NCI-H146 (cell line): ENCODE measurements around the gene ZNF558.

ENCODE experiments used
- DNase-seq: peaks from one replicate; lab custom pipeline; 2025; lab: John Stamatoyannopoulos, UW

The ZNF558 gene

GRCh38 chr19:8832132-8833021 lies at the start of gene ZNF558, which contains the start of gene MBD3L1:
Gene ZNF558, minus strand, starts transcription at chr19:8832304. Its CDS starts 9,645 bp downstream, at chr19:8822659.
Gene MBD3L1, plus strand, starts transcription at chr19:8832377. Its CDS starts 10,302 bp downstream, at chr19:8842679.
- DNase-seq, result peak; percentile 94

GRCh38 chr19:8881512-8881911 lies 49.4 kb upstream of the ZNF558 start:
- DNase-seq, result no peak

- no peak for DNase-seq
Observed at GRCh38 chr19:8880868-8881488, 48.9 kb upstream of the ZNF558 start.

GRCh38 chr19:8877854-8878705 lies 46.0 kb upstream of the ZNF558 start:
- no peak for DNase-seq

- DNase-seq, result no peak
Observed at GRCh38 chr19:8866344-8866743, 34.2 kb upstream of the ZNF558 start.

GRCh38 chr19:8858260-8858659 lies 26.2 kb upstream of the ZNF558 start:
- DNase-seq, result no peak

- no peak for DNase-seq
Observed at GRCh38 chr19:8850488-8850887, 18.4 kb upstream of the ZNF558 start.

GRCh38 chr19:8849232-8849631 lies 17.1 kb upstream of the ZNF558 start:
- no peak for DNase-seq

GRCh38 chr19:8846819-8847218 lies 14.7 kb upstream of the ZNF558 start:
- DNase-seq, result no peak

GRCh38 chr19:8840708-8841107 lies 8.6 kb upstream of the ZNF558 start:
- DNase-seq, result no peak

GRCh38 chr19:8835877-8836276 lies 3.8 kb upstream of the ZNF558 start:
- DNase-seq, result no peak

GRCh38 chr19:8835446-8835845 lies 3.3 kb upstream of the ZNF558 start:
- DNase-seq, result no peak

- peak; percentile 53 for DNase-seq
Observed at GRCh38 chr19:8831832-8832131, 322 bp downstream of the ZNF558 start.

- DNase-seq, result no peak
Observed at GRCh38 chr19:8831373-8831772, 731 bp downstream of the ZNF558 start.

- DNase-seq, result no peak
Observed at GRCh38 chr19:8827277-8827676, 4.8 kb downstream of the ZNF558 start.

GRCh38 chr19:8826371-8826770 lies 5.7 kb downstream of the ZNF558 start:
- DNase-seq, result no peak

- no peak for DNase-seq
Observed at GRCh38 chr19:8821748-8822241, 10.3 kb downstream of the ZNF558 start.

GRCh38 chr19:8820234-8820633 lies 11.9 kb downstream of the ZNF558 start:
- DNase-seq, result no peak

- no peak for DNase-seq
Observed at GRCh38 chr19:8815780-8816179, 16.3 kb downstream of the ZNF558 start.

GRCh38 chr19:8814176-8814575 lies 17.9 kb downstream of the ZNF558 start:
- DNase-seq, result no peak

- no peak for DNase-seq
Observed at GRCh38 chr19:8811315-8812172, 20.6 kb downstream of the ZNF558 start.
